Esophagus squamous epithelium (tissue), 5 donors: ENCODE measurements around the gene CPXM2. TPM values are rescaled to one million over a fixed set of nuclear protein-coding genes. Genes with fewer than 3 reads are reported as not detected.

ENCODE experiments used
- DNase-seq: peaks from one replicate; lab custom pipeline; 2025; lab: John Stamatoyannopoulos, UW
- H3K27ac ChIP-seq, 4 donors: fragments of 200-600 bp; sonication (generic); one replicate each; pipeline ENCODE4 v1.5.1; 2016 to 2019; ENCODE audit warnings: mild to moderate bottlenecking in 1 of 4
- H3K27me3 ChIP-seq, 4 donors: fragments of 200-600 bp; sonication (generic); 1 replicate in 3 of 4; 2 replicates in 1 of 4; pipeline versions ENCODE4 v1.5.1 to v1.6.0; 2017 to 2021; ENCODE audit warnings: antibody characterized with exemption in 1 of 4
- H3K36me3 ChIP-seq, 3 donors: fragments of 200-600 bp; sonication (generic); one replicate each; pipeline ENCODE4 v1.5.1; 2016 to 2019
- H3K4me1 ChIP-seq, 3 donors: fragments of 200-600 bp; sonication (generic); one replicate each; pipeline ENCODE4 v1.5.1; 2017 to 2019
- H3K4me3 ChIP-seq, 4 donors: fragments of 200-600 bp; sonication (generic); 1 replicate in 3 of 4; 2 replicates in 1 of 4; pipeline ENCODE4 v1.5.1; 2016 to 2019; ENCODE audit warnings: mild to moderate bottlenecking in 2 of 4, moderate library complexity in 1 of 4
- H3K9me3 ChIP-seq, 3 donors: fragments of 200-600 bp; sonication (generic); one replicate each; pipeline ENCODE4 v1.5.1; 2016 to 2019
- CTCF ChIP-seq, 6 experiments: fragments of 450-650 bp in 4 of 6; fragments of 200-600 bp in 2 of 6; sonication (generic) in 2 of 6; IDR thresholded peaks; one replicate each; pipeline ENCODE4 v1.5.1; 2016 to 2019; ENCODE audit warnings: antibody characterized with exemption in 6 of 6, mild to moderate bottlenecking in 4 of 6, moderate library complexity in 4 of 6
- POLR2A ChIP-seq, 4 donors: fragments of 450-650 bp; IDR thresholded peaks; one replicate each; pipeline ENCODE4 v1.6.1; 2017; ENCODE audit warnings: antibody characterized with exemption in 4 of 4, mild to moderate bottlenecking in 4 of 4, moderate library complexity in 3 of 4
- WGBS, 2 donors: methylation state at CpG; one replicate each; pipeline ENCODE4 v1.1.5; 2018; 5-methylcytosine and 5-hydroxymethylcytosine counted together
- intact Hi-C: fragments of 100-400 bp; cut with DNase I; formaldehyde crosslinking; loops from one replicate; pipeline ENCODE4 v1.15.0; 2022
- total RNA-seq, 4 donors: library from RNA; depleted of rRNA; stranded (reverse); fragments of >200 nt; gene quantifications; one replicate each; pipeline ENCODE4 v1.1.0, GENCODE V29; 2016
- donor health status: DM: yes; HTN: yes; CAD: no.

The CPXM2 gene
- total RNA-seq, 4 donors from 2014 or later: 2.5 to 9.2 (median 3.0) TPM

DNA sequence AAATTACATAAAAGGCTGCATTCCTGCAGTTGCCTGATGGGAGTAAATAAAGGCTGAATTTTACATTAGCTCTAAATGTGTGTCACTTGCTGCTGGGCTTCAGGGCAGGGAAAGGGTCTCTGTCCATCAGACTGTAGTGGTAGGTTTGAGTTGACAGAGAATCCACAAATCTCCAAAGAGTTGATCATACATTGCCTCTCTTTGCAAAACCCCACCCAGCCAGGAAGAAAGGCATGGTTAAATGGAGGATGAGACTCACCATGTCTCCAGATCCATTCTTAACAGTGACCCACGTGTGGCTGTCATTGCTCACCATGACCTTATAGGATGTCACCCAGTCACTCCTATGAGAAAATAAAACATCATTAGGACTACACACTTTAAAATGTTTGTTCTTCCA lies 92.8 kb downstream of the CPXM2 start:
- 45 to 63% methylated on average over 1 of the region's 1 CpG for WGBS, 2 donors
- H3K4me3 ChIP-seq: no peak overlapping the region
- no peaks in the 10 kb centered on the region for H3K9me3 ChIP-seq
- H3K27me3 ChIP-seq: no peaks in the 10 kb centered on the region
- DNase-seq: no peak
- no peaks in the 10 kb centered on the region for H3K4me1 ChIP-seq
- intact Hi-C loops: no loop called here
- no peaks in the 10 kb centered on the region for H3K36me3 ChIP-seq
- H3K27ac ChIP-seq: no peak overlapping the region
- TF ChIP-seq CTCF (IDR thresholded peaks at IDR 0.05) (no peak), POLR2A (IDR thresholded peaks at IDR 0.05) (no peak)

DNA sequence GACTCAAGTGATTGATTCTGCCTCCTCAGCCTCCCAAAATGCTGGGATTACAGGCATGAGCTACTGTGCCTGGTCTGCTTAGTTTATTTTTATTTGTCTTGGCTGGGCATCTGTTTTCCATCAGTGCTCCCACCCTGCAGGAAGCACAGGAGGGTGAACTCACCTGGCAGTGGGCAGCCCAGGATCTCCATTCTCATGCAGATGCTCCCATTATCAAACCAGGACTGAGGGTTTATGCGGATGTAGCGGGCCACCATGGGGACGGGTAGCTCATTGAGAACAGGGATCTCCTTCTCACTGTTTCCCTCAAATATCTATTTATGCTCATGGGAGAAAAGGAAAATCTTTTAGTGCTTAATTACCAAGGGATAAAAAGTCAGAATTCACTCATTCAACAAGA lies 93.8 kb downstream of the CPXM2 start:
- intact Hi-C loops: no loop called here
- Histone ChIP-seq H3K27ac (no peak overlapping the region), H3K4me3 (no peak overlapping the region), H3K27me3 (no peaks in the 10 kb centered on the region), H3K9me3 (no peaks in the 10 kb centered on the region), H3K36me3 (no peaks in the 10 kb centered on the region), H3K4me1 (no peaks in the 10 kb centered on the region)
- no peak for TF ChIP-seq CTCF (IDR thresholded peaks at IDR 0.05)
- no peak for TF ChIP-seq POLR2A (IDR thresholded peaks at IDR 0.05)
- no peak for DNase-seq
- 81 to 87% methylated on average over 3 of the region's 3 CpGs for WGBS, 2 donors

DNA sequence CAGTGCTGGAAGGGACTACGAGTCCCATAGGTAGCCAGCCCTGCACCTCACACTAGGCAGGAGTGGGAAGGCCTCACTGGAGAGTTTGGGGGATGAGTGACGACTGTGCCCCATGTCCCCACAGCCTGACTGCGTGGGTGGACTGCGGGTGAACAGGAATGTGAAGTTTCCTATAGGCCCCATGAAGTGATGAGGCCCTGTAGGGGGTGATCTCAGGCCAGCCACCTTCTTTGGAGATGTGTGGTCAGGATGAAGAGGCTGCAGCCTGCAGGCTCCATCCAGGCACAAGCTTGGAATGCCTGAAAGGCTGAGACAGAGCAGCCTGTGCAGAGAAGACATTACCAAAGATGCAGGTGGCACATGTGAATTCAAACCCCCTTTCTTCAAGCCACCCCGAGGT lies 94.9 kb downstream of the CPXM2 start:
- H3K9me3 ChIP-seq: no peaks in the 10 kb centered on the region
- H3K27ac ChIP-seq: no peak overlapping the region
- intact Hi-C loops: no loop called here
- no peak for DNase-seq
- H3K36me3 ChIP-seq: no peaks in the 10 kb centered on the region
- H3K4me1 ChIP-seq: no peaks in the 10 kb centered on the region
- H3K4me3 ChIP-seq: no peak overlapping the region
- H3K27me3 ChIP-seq: no peaks in the 10 kb centered on the region
- 79 to 80% methylated on average over 5 of the region's 5 CpGs for WGBS, 2 donors
- TF ChIP-seq POLR2A (IDR thresholded peaks at IDR 0.05) (no peak), CTCF (IDR thresholded peaks at IDR 0.05) (no peak)

DNA sequence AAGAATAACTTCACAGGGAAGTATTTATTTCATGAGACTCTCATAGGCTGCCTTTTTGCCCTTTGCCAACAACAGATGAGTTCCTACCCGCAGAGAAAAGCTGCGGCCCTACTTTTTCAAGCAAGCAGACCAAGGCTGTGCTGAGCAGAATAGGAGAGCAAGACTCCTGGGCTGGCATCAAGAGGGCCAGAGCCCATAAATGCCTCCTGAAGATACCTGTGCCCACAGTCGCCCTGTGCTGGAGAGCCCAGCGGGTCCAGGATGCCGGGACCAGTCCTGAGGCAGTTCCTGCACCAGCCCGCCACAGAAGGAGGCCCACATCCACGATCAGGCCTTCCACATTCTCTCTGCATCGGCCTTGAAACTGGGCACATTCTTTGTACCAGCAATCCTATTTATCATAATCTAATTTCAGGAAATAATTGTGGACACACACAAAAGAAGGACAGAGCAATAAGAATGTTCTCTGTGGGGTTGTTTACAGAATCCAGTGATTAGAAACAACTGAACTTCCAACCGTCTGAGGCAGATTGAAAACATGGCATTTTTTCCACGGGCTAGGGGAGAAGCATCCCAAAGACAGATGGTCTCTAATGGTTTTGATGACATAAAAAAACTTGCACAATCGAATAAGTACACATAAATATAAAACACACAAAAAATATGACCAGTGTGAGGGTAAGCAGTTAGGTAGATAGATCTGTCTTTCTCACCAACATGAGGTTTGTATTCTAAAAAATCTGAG lies 95.6 kb downstream of the CPXM2 start:
- Histone ChIP-seq H3K27ac (no peak overlapping the region), H3K27me3 (no peaks in the 10 kb centered on the region), H3K4me3 (no peak overlapping the region), H3K9me3 (peaks cover 0 to 3% (median 0%) of the 10 kb centered on the region in 3 donors), H3K36me3 (no peaks in the 10 kb centered on the region), H3K4me1 (no peaks in the 10 kb centered on the region)
- intact Hi-C loops: no loop called here
- WGBS, 2 donors: 69 to 77% methylated on average over 7 to 9 of the region's 11 CpGs
- DNase-seq: no peak
- no peak for TF ChIP-seq POLR2A (IDR thresholded peaks at IDR 0.05)
- no peak for TF ChIP-seq CTCF (IDR thresholded peaks at IDR 0.05)

DNA sequence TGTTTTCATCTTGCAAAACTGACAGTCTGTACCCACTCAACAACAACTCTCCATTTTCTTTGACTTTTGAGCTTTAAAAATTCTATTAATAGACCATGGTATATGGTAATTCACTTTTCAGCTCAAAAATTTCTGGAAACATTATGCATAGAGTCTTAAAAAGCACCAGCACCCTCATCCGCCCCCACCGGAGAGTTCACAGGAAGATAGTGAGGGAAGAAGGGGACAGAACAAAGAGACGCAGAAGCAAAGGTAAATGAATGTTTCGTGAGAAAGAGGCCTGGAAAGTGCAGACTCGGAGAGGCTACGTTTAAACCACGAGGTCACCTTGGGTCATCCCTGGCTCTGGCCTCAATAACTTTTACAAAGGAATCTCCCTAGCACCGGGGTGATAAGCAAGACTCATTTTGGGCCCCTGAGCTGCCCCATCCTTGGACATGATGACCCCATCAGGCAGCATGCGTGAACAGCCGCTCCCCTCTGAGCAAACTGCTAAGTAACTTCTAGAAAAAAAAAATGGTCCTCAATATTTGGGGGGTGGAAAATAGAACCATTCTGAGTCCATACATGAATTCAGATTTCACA lies 96.3 kb downstream of the CPXM2 start:
- Histone ChIP-seq H3K27ac (no peak overlapping the region), H3K4me3 (no peak overlapping the region), H3K9me3 (peaks cover 0 to 6% (median 0%) of the 10 kb centered on the region in 3 donors), H3K27me3 (no peaks in the 10 kb centered on the region), H3K36me3 (no peaks in the 10 kb centered on the region), H3K4me1 (no peaks in the 10 kb centered on the region)
- 81 to 83% methylated on average over 8 to 9 of the region's 10 CpGs for WGBS, 2 donors
- intact Hi-C loops: no loop called here
- DNase-seq: no peak
- TF ChIP-seq CTCF (IDR thresholded peaks at IDR 0.05): no peak
- no peak for TF ChIP-seq POLR2A (IDR thresholded peaks at IDR 0.05)
